GM18519 (cell line): ENCODE data around the gene PRR5L.

Source experiments
- ATAC-seq: cut with Tn5 transposase; IDR thresholded peaks from one replicate; pipeline ENCODE4 v1.9.1; 2021; ENCODE audit warnings: mild to moderate bottlenecking, moderate library complexity; ENCODE audit not compliant: unreplicated experiment, low FRiP score

Gene PRR5L

DNA sequence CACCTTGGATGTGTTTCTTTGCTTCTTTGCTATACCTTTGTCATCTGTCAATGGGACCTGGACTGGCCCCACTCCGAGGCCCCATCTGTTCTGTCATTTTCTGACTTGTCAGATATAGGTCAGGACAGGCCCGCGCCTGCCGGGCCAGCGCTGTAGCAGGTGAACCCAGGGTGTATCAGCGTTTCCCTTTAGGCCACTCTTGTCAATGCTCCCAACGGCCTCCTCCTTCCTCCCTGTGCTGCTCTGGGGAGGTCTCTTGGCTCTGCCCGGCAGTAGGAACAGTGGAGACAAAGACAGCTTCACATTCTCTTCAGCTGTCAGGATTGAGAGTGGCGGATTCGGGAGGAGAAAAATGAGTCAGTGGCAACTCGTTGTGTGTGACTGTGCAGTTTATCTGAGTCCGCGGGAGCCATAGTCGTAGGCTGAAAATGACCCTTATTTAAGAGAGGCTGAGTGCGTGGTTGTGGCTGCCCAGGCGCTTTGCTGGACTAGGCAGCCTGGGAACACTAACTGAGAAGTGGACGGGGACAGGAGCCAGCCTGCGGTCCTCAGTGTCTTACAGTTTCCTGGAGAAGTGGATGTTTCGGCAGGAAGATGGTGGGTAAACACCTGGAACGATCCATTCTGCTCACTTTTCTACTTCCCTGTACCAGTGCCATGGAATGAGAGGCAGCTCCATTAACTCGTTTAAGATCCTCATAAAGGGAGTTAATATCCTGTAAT lies 102.3 kb downstream of the PRR5L start:
- ATAC-seq: no peak

DNA sequence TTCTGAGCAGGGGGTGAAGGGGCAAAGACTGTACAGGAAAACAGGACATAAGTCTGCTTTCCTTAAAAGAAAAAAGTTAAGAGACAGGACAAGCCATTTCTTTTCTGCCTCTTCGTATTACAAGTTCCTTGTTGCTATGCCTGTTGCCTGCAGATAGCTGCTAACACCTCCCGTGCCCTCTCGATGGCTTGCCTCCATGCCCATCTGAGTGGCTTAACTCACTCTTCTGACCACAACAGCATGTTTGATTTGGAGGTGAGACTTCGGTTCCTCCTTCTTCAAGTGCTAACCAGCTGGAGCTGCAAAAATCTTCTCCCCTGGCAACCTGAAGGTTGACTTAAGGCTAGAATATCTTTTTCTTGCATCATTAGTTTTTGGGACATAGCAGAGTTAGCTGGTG lies 103.1 kb downstream of the PRR5L start:
- no peak for ATAC-seq

GRCh38 chr11:36399745-36400144 lies 103.7 kb downstream of the PRR5L start:
- ATAC-seq: no peak

DNA sequence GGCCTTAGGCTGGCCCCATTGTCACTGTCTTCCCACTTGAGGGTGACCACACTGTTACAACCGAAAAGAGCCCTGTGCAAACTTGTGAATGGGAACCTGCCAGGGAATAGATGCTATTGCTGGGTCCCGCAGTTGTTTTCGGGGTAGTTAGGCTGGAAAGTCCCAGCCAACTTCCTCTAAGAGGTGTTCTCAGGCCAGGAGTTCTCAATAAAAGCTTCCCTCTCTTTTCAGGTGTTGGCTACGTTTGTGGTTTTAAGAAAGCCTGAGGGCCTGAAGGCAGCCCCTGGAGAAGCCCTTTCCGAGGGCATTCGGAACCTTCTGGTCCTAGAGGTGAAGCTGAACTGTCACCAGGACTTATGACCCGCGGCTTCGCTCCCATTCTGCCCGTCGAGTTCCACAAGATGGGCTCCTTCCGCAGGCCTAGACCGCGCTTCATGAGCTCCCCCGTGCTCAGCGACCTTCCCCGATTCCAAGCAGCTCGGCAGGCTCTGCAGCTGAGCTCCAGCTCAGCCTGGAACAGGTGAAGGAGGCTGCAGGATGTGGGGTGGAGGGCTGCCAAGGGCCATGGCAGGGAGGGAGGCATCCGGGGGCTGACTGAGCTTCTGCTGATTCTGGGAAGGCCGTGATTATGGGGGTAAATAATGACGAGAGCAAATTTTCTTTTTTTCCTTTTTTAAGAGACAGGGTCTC lies 104.8 kb downstream of the PRR5L start:
- ATAC-seq: no peak

DNA sequence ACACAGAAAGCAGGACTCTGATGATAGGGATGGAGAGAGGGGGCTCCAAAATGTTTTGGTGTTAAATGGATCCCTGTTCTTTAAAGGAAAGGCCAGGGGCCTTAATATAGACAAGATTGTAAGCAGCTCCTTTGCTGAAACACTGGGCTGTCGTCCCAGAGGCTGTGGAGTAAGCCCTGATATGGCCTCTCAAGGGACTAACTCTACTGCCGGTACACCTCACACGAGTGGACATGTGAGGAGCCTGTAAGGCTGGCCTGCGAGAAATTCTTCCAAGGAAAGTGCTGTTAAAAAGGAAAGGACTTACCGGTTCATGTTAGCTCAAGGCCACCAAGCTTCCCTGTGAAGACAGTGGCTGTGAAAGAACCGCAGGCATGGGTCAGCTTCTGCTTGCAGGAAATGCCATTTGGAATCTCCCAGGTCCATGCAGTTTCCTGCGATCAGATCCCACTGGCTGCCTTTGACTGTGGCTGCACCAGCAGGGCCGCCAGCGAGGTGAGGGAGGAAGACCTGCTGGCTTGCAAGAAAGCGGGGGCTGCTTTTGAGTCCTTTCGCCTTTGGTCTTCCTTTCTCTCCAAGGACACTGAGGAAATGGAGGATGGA lies 106.6 kb downstream of the PRR5L start:
- no peak for ATAC-seq

DNA sequence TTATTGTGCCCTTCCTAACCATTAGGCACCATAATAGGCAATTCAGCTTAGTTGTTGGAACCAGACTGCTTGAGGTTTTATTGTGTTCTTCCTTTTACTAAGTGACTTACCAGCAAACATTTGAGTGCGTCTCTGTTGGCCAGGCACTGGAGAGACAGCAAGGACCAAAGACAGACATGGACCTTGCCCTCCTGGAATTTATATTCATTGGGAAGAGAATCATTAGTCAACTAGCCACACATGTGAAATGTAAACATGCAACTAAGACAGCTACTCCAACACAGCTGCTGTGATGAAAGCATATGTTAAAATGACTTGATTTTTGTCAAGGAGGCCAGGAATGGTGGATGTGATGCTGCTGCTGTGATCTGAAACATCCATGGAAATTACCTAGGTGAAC lies 107.6 kb downstream of the PRR5L start:
- ATAC-seq: no peak

DNA sequence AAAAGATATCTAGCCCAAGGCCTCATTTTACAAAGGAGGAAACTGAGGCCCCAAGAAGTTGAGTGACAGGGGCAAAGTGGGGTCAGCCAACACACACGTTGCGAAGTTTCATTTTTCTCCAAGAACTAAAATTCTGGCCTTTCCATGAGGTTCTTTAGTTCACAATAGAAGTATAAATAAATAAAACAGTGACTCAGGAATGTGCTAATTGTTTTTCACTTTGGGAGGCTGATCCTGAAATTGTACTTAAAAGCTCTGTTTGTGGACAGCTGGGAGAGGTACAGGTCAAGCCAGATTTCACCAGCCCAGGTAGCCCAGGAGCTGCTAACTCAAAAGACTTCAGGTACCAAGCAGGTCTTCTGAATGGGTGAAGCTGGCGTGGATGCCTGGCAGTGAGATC lies 108.7 kb downstream of the PRR5L start:
- ATAC-seq: no peak

DNA sequence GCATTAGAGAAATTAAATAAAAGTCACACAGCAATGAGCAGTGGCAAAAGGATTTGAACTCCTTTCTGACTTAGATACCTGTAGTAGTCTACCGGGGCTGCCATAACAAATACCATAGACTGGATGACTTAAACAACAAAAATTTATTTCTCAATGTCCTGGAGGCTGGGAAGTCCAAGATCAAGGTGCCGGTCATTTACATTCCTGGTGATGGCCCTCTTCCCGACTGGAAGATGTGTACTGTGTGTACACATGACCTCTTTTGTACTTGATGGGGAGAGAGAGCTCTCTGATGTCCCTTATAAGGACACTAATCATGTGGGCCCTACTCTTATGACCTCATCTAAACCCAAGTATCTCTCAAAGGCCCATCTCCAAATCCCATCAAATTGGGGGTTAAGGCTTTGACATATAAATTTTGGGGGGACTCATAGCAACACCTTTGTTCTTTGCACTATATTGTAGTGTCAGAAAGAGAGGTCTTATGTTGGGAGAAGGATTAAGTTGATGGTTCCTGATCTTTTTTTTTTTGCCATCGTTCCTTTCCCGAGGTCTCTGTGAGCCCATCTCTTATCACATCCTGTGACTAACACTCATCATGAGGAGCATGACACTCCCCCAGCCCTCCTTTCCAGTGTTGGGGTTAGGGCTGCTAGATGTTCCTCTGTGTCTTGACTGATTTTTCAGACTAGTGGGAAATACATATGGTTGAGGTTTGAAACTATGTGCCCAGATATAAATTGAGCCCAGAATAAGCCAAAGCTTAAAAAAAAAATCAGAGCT lies 109.7 kb downstream of the PRR5L start:
- ATAC-seq: no peak

DNA sequence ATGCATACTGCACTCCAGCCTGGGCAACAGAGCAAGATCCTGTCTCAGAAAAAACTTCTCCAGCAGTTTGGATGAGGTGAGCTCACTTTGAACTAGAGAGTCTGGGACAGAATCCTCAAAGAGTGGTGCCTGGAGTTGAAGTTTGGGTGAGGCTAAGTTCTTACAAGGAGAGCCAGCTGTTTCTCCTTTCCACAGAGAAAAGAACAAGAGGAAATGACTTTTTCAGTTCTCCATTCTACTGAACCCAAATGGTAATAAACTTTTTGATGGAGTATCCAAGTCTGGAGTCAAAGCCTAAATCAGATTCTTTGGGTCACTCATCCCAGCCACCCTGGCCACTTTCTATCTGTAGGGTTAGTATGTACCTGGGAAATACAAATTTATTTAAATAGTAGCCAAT lies 111.3 kb downstream of the PRR5L start:
- ATAC-seq: no peak

GRCh38 chr11:36408498-36409136 lies 112.5 kb downstream of the PRR5L start:
- no peak for ATAC-seq

DNA sequence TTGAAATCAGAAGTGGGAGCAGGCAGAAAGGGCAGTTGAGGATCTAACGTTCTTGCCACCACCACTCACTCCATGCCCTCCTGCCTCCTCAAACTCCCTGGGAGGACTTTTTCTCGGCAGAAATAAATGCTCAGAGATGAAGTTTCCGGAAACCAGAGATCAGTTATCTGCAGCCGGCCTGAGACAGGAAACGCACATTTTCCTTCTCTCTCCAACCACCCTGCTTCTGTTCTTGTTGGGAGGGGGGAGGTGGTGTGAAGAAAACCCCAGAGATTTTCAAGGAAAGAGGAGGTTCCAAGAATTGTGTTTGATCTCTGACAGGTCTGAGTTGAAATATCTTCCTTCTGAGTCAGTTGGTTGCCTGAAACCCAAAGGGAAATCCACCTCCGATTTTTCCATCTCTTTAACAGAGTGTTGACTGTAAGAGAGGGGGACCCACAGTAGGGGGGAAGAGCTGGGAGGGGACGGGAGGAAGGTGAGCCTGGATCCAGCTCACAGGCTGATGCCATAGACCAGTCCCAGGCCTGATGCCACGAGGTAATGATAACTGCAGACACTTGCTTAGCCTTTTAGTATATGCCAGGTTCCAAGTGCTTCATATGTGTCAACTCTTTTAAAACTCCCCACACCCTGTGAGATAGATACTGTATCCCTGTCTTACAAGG lies 113.2 kb downstream of the PRR5L start:
- ATAC-seq: no peak

DNA sequence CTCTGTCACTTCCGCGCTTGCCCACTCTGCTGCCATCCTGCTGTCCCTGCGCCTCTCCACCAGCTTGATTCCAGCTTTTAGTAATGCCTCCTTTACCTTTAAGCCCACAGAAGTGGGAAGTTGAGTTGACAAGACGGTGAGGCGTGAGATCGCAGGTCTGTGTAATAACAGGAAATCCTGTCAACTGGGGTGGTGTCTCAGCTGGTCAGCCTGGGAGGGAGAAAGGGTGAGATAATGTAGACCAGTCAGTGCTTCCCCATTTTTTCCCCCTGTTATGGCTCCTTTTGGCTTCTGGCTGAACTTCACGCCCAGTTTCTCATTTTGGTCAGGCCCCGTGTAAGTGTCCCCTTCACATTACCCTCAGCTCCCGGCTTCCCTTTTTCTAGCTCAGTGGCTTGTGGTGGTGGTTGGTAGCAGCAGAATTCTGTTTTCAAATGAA lies 115.1 kb downstream of the PRR5L start:
- ATAC-seq: peak; percentile 57

DNA sequence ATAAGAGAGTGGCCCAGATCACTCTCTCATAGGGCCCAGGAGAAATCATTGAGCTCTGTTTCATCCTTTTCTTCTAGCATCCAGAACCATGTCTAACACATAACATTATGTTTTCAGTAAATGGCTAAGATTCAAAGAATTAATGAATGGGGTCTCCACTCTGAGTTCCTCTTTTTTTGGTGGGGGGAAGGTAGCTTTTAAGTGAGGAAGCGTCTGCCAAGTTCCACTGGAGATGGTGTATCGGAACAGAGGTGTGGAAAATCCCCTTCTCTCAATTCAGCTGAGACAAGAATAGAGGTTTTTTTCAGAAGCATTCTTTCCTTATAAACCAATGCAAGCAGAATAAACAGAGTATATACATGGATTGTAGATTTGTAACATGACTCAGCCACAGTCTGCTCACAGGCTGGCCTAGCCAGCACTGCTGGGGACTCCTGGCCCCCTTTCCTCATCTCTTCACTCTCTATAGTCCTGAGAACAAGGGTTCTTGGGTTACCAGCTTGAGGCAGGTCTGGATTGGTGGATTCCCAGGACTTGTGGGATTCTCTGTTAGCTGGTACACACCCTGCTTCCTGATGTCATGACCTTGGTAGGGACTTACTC lies 116.8 kb downstream of the PRR5L start:
- ATAC-seq: no peak

GRCh38 chr11:36417154-36417553 lies 121.1 kb downstream of the PRR5L start:
- ATAC-seq: no peak

GRCh38 chr11:36419791-36420424 lies 123.8 kb downstream of the PRR5L start:
- no peak for ATAC-seq

DNA sequence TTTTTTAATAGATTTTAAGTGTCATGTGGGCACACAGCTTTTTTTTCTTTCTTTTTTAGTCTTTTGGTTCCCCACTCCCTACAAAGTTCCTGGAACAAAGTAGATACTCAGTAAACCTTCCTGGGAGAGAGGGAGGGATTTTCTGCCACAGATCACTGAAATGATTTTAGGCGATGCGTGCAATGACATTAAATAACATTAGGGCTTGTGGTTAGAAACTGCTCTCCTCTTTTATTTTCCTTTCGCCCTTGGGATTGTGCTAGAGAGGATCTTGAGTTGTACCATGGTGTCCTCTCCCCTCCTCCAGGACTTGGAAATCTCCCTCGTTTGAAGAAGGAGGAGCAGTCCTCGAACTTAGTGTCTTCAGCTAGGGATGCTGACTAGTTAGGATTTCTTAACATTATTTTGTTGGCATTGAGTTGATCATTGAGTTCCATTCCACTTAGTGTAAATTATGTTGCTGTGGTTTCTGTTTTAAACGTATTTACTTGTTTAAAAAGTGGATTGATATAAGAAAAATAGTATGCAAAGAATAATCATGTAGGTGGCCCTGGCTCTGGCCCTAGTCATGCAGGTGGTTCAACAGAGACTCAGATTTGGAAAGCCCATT lies 125.6 kb downstream of the PRR5L start:
- ATAC-seq: no peak

- no peak for ATAC-seq
Measured at GRCh38 chr11:36425561-36426081, 129.5 kb downstream of the PRR5L start.

GRCh38 chr11:36426226-36426848 lies 130.2 kb downstream of the PRR5L start:
- ATAC-seq: no peak
